AG09309 (cell line): ENCODE results near the gene SEMA5A.
A peak's percentile ranks its signal among the peaks of the same experiment; 100 is the strongest.

Experiments used
- DNase-seq: peaks from one replicate; pipeline ENCODE4 v3.0.0-alpha.2; 2010; ENCODE audit warnings: low read depth
- H3K4me3 ChIP-seq: 2 replicates; pipeline ENCODE4 v1.5.1; 2011; ENCODE audit warnings: mild to moderate bottlenecking, low read depth, low read length, moderate library complexity; ENCODE audit not compliant: control insufficient read depth
- TF ChIP-seq, protein P1 (sequence below): IDR thresholded peaks from 2 replicates; pipeline ENCODE4 v1.5.1; 2011; ENCODE audit warnings: mild to moderate bottlenecking, low read depth, low read length, inconsistent platforms; ENCODE audit not compliant: insufficient read depth, control insufficient read depth; ENCODE audit errors: missing control alignments

The SEMA5A gene

GRCh38 chr5:9197881-9198260 is 348.0 kb downstream of the SEMA5A start:
- no peak overlapping the region for H3K4me3 ChIP-seq
- no peak for DNase-seq
- TF ChIP-seq, protein P1, sequence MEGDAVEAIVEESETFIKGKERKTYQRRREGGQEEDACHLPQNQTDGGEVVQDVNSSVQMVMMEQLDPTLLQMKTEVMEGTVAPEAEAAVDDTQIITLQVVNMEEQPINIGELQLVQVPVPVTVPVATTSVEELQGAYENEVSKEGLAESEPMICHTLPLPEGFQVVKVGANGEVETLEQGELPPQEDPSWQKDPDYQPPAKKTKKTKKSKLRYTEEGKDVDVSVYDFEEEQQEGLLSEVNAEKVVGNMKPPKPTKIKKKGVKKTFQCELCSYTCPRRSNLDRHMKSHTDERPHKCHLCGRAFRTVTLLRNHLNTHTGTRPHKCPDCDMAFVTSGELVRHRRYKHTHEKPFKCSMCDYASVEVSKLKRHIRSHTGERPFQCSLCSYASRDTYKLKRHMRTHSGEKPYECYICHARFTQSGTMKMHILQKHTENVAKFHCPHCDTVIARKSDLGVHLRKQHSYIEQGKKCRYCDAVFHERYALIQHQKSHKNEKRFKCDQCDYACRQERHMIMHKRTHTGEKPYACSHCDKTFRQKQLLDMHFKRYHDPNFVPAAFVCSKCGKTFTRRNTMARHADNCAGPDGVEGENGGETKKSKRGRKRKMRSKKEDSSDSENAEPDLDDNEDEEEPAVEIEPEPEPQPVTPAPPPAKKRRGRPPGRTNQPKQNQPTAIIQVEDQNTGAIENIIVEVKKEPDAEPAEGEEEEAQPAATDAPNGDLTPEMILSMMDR, result no peak

GRCh38 chr5:9196403-9197227 is 349.3 kb downstream of the SEMA5A start:
- H3K4me3 ChIP-seq, result no peak overlapping the region
- DNase-seq, result peak; percentile 63
- TF ChIP-seq, protein P1, result no peak

GRCh38 chr5:9194509-9194908 is 351.4 kb downstream of the SEMA5A start:
- peak; percentile 50 for DNase-seq
- no peak overlapping the region for H3K4me3 ChIP-seq
- TF ChIP-seq, protein P1, result no peak

- TF ChIP-seq, protein P1, result no peak
- DNase-seq, result no peak
- H3K4me3 ChIP-seq, result no peak overlapping the region
These were observed 353.6 kb downstream of the SEMA5A start for GRCh38 chr5:9192266-9192665.

DNA sequence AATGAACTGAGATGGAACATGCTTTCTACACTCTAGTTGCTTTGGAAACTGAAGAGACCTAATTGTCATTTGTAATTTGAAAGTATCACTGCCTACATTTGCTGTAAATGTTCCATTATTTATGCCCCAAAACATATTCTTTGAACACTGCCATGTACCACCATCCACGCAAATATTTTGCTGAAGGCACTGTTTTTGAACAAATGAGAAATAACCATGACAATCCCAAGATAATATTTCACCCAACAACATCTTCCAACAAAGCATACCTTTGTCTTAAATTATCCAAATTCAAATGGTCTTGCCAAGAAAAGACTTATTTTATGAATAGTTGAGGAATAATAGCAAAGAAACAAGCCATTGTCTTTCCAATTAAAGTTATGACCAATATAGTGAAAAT is 356.2 kb downstream of the SEMA5A start:
- DNase-seq, result no peak
- TF ChIP-seq, protein P1, result no peak
- no peak overlapping the region for H3K4me3 ChIP-seq

DNA sequence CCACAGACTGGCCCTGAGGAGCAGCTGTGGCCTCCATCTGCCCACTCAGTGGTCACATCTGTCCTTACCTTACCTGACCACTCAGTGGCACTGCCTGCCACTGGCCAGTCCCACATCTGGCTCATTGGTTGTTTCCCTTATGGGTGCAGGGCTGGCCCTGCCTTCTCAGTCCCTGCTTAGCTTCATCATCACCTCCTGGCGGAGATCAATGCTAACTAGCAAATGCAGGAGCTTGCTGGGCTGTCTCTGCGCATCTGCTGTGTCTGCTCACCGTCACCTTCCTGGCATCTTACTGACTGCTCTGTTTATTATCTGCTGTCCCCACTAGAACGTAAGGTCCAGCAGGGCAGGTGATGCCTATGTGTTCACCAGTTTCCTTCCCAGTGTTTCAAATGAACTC is 356.9 kb downstream of the SEMA5A start:
- no peak overlapping the region for H3K4me3 ChIP-seq
- TF ChIP-seq, protein P1, result no peak
- no peak for DNase-seq
